ENCODE data around the gene NAXD.
"Not testable (repeated sequence)": the region's sequence is repeated elsewhere in the genome, so short reads cannot be mapped to it uniquely, and the experiment has no call there.

Gene NAXD

GRCh38 chr13:110627761-110628476, 12.6 kb downstream of the NAXD start:
- no peak overlapping the region for H3K4me3 ChIP-seq (ENCODE audit: low read depth, low read length)
- in situ Hi-C loops (cut with HindIII; ENCODE audit: low sequenced_read_pairs) = no loop called here
- DNase-seq (ENCODE audit: low read depth) = no peak
- no peak for TF ChIP-seq CTCF (IDR thresholded peaks at IDR 0.05; ENCODE audit: low read depth, low read length, missing control alignments)

GRCh38 chr13:110628477-110628793, 13.1 kb downstream of the NAXD start:
- in situ Hi-C loops (cut with HindIII; ENCODE audit: low sequenced_read_pairs) = no loop called here
- DNase-seq (ENCODE audit: low read depth) = no peak
- TF ChIP-seq CTCF (IDR thresholded peaks at IDR 0.05; ENCODE audit: low read depth, low read length, missing control alignments) = no peak
- no peak overlapping the region for H3K4me3 ChIP-seq (ENCODE audit: low read depth, low read length)

GRCh38 chr13:110628952-110629701, 13.8 kb downstream of the NAXD start:
- in situ Hi-C loops (cut with HindIII; ENCODE audit: low sequenced_read_pairs) = no loop called here
- no peak for DNase-seq (ENCODE audit: low read depth)
- TF ChIP-seq CTCF (IDR thresholded peaks at IDR 0.05; ENCODE audit: low read depth, low read length, missing control alignments) = no peak
- no peak overlapping the region for H3K4me3 ChIP-seq (ENCODE audit: low read depth, low read length)

- TF ChIP-seq CTCF (IDR thresholded peaks at IDR 0.05; ENCODE audit: low read depth, low read length, missing control alignments) = no peak
- in situ Hi-C loops (cut with HindIII; ENCODE audit: low sequenced_read_pairs) = no loop called here
- H3K4me3 ChIP-seq (ENCODE audit: low read depth, low read length) = no peak overlapping the region
- no peak for DNase-seq (ENCODE audit: low read depth)
Observed at GRCh38 chr13:110629735-110630134, 14.4 kb downstream of the NAXD start.

- in situ Hi-C loops (cut with HindIII; ENCODE audit: low sequenced_read_pairs) = no loop called here
Observed at GRCh38 chr13:110630566-110631119, 15.3 kb downstream of the NAXD start.

GRCh38 chr13:110632255-110632654, 16.9 kb downstream of the NAXD start:
- DNase-seq (ENCODE audit: low read depth); H3K4me3 ChIP-seq (ENCODE audit: low read depth, low read length); in situ Hi-C loops (cut with HindIII; ENCODE audit: low sequenced_read_pairs): not testable (repeated sequence)

More at GRCh38 chr13:110630566-110631119, 15.3 kb downstream of the NAXD start:
- no peak for TF ChIP-seq CTCF (IDR thresholded peaks at IDR 0.05; ENCODE audit: low read depth, low read length, missing control alignments)
- no peak for DNase-seq (ENCODE audit: low read depth)
- H3K4me3 ChIP-seq (ENCODE audit: low read depth, low read length) = no peak overlapping the region

GRCh38 chr13:110633776-110634175, 18.4 kb downstream of the NAXD start:
- no peak overlapping the region for H3K4me3 ChIP-seq (ENCODE audit: low read depth, low read length)
- in situ Hi-C loops (cut with HindIII; ENCODE audit: low sequenced_read_pairs) = no loop called here
- no peak for DNase-seq (ENCODE audit: low read depth)
- TF ChIP-seq CTCF (IDR thresholded peaks at IDR 0.05; ENCODE audit: low read depth, low read length, missing control alignments) = no peak
